ENCODE results near the gene DCST1.

DNA sequence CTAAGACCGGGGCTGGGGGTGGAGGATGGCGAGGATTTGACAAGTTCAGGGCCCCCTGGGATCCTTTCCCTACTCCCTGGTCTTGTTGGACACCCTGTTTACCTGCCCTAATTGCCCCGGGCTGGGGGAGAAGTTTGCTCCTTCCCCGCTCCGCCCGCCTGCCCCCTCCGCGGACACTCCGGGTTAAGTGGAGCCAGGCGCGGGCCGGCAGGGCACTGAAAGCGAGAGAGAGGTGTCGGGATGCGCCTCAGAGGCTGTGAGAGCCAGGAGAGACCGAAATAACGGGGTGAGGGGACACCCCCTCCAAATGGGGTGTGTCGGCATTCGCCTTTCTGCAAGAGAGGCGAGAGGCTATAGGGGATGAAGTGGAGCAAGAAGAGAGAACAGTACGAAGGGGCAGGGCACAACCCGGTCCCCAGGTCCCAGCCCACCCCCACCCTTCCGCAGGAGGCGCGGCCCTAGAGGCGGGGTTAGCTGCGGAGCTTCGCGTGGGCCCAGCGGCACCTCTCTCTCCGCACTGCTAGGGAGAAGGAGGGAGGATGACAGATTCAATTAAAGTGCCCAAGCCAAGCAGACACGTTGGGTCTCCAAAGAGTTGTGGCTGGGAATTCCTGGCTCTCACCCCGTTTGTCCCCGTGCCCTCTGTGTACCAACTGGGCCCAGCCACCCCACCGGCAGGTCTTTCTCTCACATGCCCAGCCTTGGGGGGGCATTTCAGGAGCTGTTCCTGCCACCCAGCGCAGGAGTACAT lies 48.9 kb downstream of the DCST1 start:
- TF ChIP-seq, protein P1, sequence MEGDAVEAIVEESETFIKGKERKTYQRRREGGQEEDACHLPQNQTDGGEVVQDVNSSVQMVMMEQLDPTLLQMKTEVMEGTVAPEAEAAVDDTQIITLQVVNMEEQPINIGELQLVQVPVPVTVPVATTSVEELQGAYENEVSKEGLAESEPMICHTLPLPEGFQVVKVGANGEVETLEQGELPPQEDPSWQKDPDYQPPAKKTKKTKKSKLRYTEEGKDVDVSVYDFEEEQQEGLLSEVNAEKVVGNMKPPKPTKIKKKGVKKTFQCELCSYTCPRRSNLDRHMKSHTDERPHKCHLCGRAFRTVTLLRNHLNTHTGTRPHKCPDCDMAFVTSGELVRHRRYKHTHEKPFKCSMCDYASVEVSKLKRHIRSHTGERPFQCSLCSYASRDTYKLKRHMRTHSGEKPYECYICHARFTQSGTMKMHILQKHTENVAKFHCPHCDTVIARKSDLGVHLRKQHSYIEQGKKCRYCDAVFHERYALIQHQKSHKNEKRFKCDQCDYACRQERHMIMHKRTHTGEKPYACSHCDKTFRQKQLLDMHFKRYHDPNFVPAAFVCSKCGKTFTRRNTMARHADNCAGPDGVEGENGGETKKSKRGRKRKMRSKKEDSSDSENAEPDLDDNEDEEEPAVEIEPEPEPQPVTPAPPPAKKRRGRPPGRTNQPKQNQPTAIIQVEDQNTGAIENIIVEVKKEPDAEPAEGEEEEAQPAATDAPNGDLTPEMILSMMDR (IDR thresholded peaks at IDR 0.05), result no peak
- TF ChIP-seq POLR2A (IDR thresholded peaks at IDR 0.05), result no peak
